Esophagus muscularis mucosa (tissue), 4 donors: Measurements from ENCODE around the gene ARID1B. TPM values are rescaled to one million over a fixed set of nuclear protein-coding genes. Genes with fewer than 3 reads are reported as not detected.

ENCODE experiments used
- DNase-seq: peaks from one replicate; pipeline ENCODE4 v3.0.0-alpha.2; 2017; ENCODE audit errors: extremely low spot score
- H3K27ac ChIP-seq, 4 donors: fragments of 200-600 bp; sonication (generic); replicated peaks in 1 of 4; 1 replicate in 3 of 4; 2 replicates in 1 of 4; pipeline ENCODE4 v1.5.1; 2016 to 2019; ENCODE audit warnings: mild to moderate bottlenecking in 1 of 4
- H3K27me3 ChIP-seq, 4 donors: fragments of 200-600 bp; sonication (generic); one replicate each; pipeline versions ENCODE4 v1.5.1 to v1.6.0; 2016 to 2019
- H3K36me3 ChIP-seq, 4 donors: fragments of 200-600 bp; sonication (generic); one replicate each; pipeline ENCODE4 v1.5.1; 2016 to 2019
- H3K4me1 ChIP-seq, 4 donors: fragments of 200-600 bp; sonication (generic); one replicate each; pipeline ENCODE4 v1.5.1; 2016 to 2019
- H3K4me3 ChIP-seq, 4 donors: fragments of 200-600 bp; sonication (generic); 1 replicate in 2 of 4; 2 replicates in 2 of 4; pipeline ENCODE4 v1.5.1; 2016 to 2019; ENCODE audit warnings: mild to moderate bottlenecking in 4 of 4, moderate library complexity in 1 of 4
- H3K9me3 ChIP-seq, 4 donors: fragments of 200-600 bp; sonication (generic); 1 replicate in 3 of 4; 2 replicates in 1 of 4; pipeline ENCODE4 v1.5.1; 2016 to 2019
- CTCF ChIP-seq, 3 experiments: fragments of 200-600 bp in 2 of 3; fragments of 450-650 bp in 1 of 3; sonication (generic) in 2 of 3; IDR thresholded peaks; one replicate each; pipeline ENCODE4 v1.5.1; 2017 to 2019; ENCODE audit warnings: antibody characterized with exemption in 3 of 3, mild to moderate bottlenecking in 2 of 3, moderate library complexity in 1 of 3
- EP300 ChIP-seq: sonication (generic); formaldehyde crosslinking; IDR thresholded peaks from one replicate; pipeline ENCODE4 v1.6.1; 2017; ENCODE audit warnings: antibody characterized with exemption
- POLR2A ChIP-seq: fragments of 450-650 bp; IDR thresholded peaks from one replicate; pipeline ENCODE4 v1.6.1; 2017; ENCODE audit warnings: antibody characterized with exemption, moderate library complexity, mild to moderate bottlenecking, low read depth
- POLR2AphosphoS5 ChIP-seq, 2 donors: sonication (generic); formaldehyde crosslinking; IDR thresholded peaks; one replicate each; pipeline ENCODE4 v1.6.1; 2017; ENCODE audit warnings: antibody characterized with exemption in 2 of 2
- WGBS: methylation state at CpG from one replicate; pipeline ENCODE4 v1.1.5; 2018; 5-methylcytosine and 5-hydroxymethylcytosine counted together
- intact Hi-C: fragments of 100-400 bp; cut with DNase I; formaldehyde crosslinking; loops from one replicate; pipeline ENCODE4 v1.15.1; 2023
- total RNA-seq, 4 donors: library from RNA; depleted of rRNA; stranded (reverse); fragments of >200 nt; gene quantifications; one replicate each; pipeline versions ENCODE4 v1.1.0 to v1.2.1, GENCODE V29; 2016

ARID1B gene
- total RNA-seq, 4 donors from 2014 or later = 55.0 to 87.2 (median 72.7) TPM

- Histone ChIP-seq H3K9me3 (no peaks in the 10 kb centered on the region), H3K27ac (no peak overlapping the region), H3K4me3 (no peak overlapping the region), H3K4me1 (peaks cover 41 to 54% (median 51%) of the 10 kb centered on the region in 4 donors), H3K27me3 (no peaks in the 10 kb centered on the region), H3K36me3 (no peaks in the 10 kb centered on the region)
- TF ChIP-seq CTCF (IDR thresholded peaks at IDR 0.05) (no peak), EP300 (no peak), POLR2AphosphoS5 (IDR thresholded peaks at IDR 0.05) (no peak), POLR2A (no peak)
- intact Hi-C loops = loop anchor here (10.0 kb wide), 2 partner anchors 173 to 393 kb away; no protein-coding TSS in a partner anchor
- no peak for DNase-seq
- 77% methylated on average over 3 of the region's 3 CpGs for WGBS
Observed at GRCh38 chr6:156957931-156958547, 180.9 kb downstream of the ARID1B start.

- intact Hi-C loops = no loop called here
- no peaks in the 10 kb centered on the region for H3K27me3 ChIP-seq
- H3K4me1 ChIP-seq = peaks cover 30 to 54% (median 47%) of the 10 kb centered on the region in 4 donors
- H3K27ac ChIP-seq = no peak overlapping the region
- no peaks in the 10 kb centered on the region for H3K9me3 ChIP-seq
- TF ChIP-seq CTCF (IDR thresholded peaks at IDR 0.05) (no peak), POLR2AphosphoS5 (IDR thresholded peaks at IDR 0.05) (no peak), POLR2A (no peak), EP300 (no peak)
- no peak overlapping the region for H3K4me3 ChIP-seq
- no peak for DNase-seq
- no peaks in the 10 kb centered on the region for H3K36me3 ChIP-seq
Observed at GRCh38 chr6:156960525-156960924, 183.3 kb downstream of the ARID1B start.

GRCh38 chr6:156961282-156961892 lies 184.2 kb downstream of the ARID1B start:
- H3K9me3 ChIP-seq = no peaks in the 10 kb centered on the region
- peaks cover 21 to 46% (median 40%) of the 10 kb centered on the region in 4 donors for H3K4me1 ChIP-seq
- no peaks in the 10 kb centered on the region for H3K36me3 ChIP-seq
- no peak overlapping the region for H3K27ac ChIP-seq
- intact Hi-C loops = no loop called here
- no peaks in the 10 kb centered on the region for H3K27me3 ChIP-seq
- TF ChIP-seq POLR2AphosphoS5 (IDR thresholded peaks at IDR 0.05) (no peak), POLR2A (no peak), EP300 (no peak), CTCF (IDR thresholded peaks at IDR 0.05) (no peak)
- no peak for DNase-seq
- H3K4me3 ChIP-seq = no peak overlapping the region
- 96% methylated on average over 17 of the region's 17 CpGs for WGBS

GRCh38 chr6:156963712-156964700 lies 186.8 kb downstream of the ARID1B start:
- TF ChIP-seq POLR2AphosphoS5 (IDR thresholded peaks at IDR 0.05) = peak in 1 of 2 donors; percentile 12
- no peak for TF ChIP-seq EP300
- no peak for TF ChIP-seq POLR2A
- no peaks in the 10 kb centered on the region for H3K36me3 ChIP-seq
- intact Hi-C loops = no loop called here
- H3K4me1 ChIP-seq = peaks cover 9 to 41% (median 30%) of the 10 kb centered on the region in 4 donors
- WGBS = 39% methylated on average over 10 of the region's 10 CpGs
- H3K27ac ChIP-seq = peak overlapping the region; percentile 2 to 60 (median 15)
- no peaks in the 10 kb centered on the region for H3K9me3 ChIP-seq
- H3K27me3 ChIP-seq = no peaks in the 10 kb centered on the region
- peak overlapping the region; percentile 19 to 41 (median 35) for H3K4me3 ChIP-seq
- no peak for DNase-seq
